ENCODE measurements around the gene DAPK1. TPM values are rescaled to one million over a fixed set of nuclear protein-coding genes. Genes with fewer than 3 reads are reported as not detected.
"Not testable (repeated sequence)": the region's sequence is repeated elsewhere in the genome, so short reads cannot be mapped to it uniquely, and the experiment has no call there.

The DAPK1 gene
- total and polyA plus RNA-seq, 2 donors, result 28.1 to 35.5 TPM

DNA sequence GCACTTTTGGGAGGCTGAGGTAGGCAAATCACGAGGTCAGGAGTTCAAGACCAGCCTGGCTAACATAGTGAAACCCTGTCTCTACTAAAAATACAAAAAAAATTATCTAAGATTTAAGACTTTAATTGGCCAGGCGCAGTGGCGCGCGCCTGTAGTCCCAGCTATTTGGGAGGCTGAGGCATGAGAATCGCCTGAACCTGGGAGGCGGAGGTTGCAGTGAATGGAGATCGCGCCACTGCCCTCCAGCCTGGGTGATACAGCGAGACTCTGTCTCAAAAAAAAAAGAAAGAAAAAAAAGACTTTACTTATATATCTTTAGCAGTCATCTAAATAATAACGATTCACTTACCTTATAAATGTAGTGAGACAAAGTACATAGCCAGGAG lies 3.6 kb downstream of the DAPK1 start:
- Histone ChIP-seq H3K4me3 (ENCODE audit: low read length in 2 of 2) (peak overlapping the region in 1 of 2 donors; percentile 85), H3K36me3 (ENCODE audit: control insufficient read depth in 2 of 2, insufficient read depth in 2 of 2, low read length in 1 of 2) (peaks cover 12 to 40% of the 10 kb centered on the region in 2 donors), H3K4me1 (ENCODE audit: control insufficient read depth in 2 of 2, insufficient read depth in 2 of 2, low read length in 2 of 2) (peaks cover 11 to 42% of the 10 kb centered on the region in 2 donors)
- not testable (repeated sequence) for H3K9me3 ChIP-seq (ENCODE audit: control insufficient read depth in 2 of 2, insufficient read depth in 1 of 2, low read length in 1 of 2); H3K27me3 ChIP-seq (ENCODE audit: control insufficient read depth in 2 of 2, insufficient read depth in 1 of 2, low read length in 1 of 2); H3K27ac ChIP-seq (ENCODE audit: low read depth in 1 of 2, low read length in 1 of 2); DNase-seq (ENCODE audit: low read depth in 6 of 9, low spot score in 9 of 9)
- WGBS, result 96% methylated on average over 11 of the region's 11 CpGs

GRCh38 chr9:87501806-87502205 lies 4.1 kb downstream of the DAPK1 start:
- Histone ChIP-seq H3K9me3 (ENCODE audit: control insufficient read depth in 2 of 2, insufficient read depth in 1 of 2, low read length in 1 of 2) (peaks cover 0 to 1% of the 10 kb centered on the region in 2 donors), H3K27ac (ENCODE audit: low read depth in 1 of 2, low read length in 1 of 2) (no peak overlapping the region), H3K36me3 (ENCODE audit: control insufficient read depth in 2 of 2, insufficient read depth in 2 of 2, low read length in 1 of 2) (peaks cover 13 to 43% of the 10 kb centered on the region in 2 donors), H3K4me3 (ENCODE audit: low read length in 2 of 2) (peak overlapping the region in 1 of 2 donors; percentile 8), H3K27me3 (ENCODE audit: control insufficient read depth in 2 of 2, insufficient read depth in 1 of 2, low read length in 1 of 2) (no peaks in the 10 kb centered on the region), H3K4me1 (ENCODE audit: control insufficient read depth in 2 of 2, insufficient read depth in 2 of 2, low read length in 2 of 2) (peaks cover 11 to 42% of the 10 kb centered on the region in 2 donors)
- no peak for DNase-seq (ENCODE audit: low read depth in 6 of 9, low spot score in 9 of 9)
- WGBS, result 83% methylated on average over 1 of the region's 1 CpG

DNA sequence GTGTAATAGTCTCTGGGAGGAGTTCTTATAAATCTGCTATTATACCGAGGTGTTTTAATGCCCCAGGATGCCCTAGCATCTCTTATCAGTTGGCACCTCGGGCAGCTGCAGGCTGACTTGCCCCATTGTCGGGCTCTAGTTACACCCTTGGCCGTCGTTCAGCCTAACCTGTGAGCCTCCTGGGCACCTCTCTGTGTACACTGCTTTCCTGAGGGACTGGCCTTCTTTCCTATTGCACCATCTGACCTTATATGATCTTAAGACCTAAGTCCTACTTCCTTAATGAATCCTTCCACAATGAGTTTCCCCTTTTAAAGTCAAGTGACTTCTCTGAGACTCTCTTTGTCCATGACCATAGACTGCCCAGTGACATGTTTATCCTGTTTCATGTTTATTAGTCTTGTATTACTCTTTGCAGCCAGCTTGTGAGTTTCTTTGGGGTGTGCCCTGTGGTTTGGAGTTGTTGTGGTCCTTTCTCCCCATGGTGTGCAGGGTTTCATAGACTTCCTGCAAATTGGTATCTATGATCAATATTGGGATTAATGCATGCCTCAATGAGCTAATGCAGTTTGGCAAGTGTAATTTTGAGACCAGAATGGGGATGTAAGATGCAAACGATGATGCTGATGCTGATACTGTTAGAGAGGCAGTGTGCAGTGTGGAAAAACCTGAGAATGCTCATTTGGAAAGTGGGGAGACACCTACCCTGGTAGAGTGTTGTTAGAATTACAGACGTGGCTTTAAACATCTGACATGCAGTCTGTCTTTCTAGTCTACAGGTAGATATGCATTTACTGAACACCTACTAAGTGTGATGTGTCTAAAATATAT lies 4.9 kb downstream of the DAPK1 start:
- no peak for DNase-seq (ENCODE audit: low read depth in 6 of 9, low spot score in 9 of 9)
- H3K4me3 ChIP-seq (ENCODE audit: low read length in 2 of 2), result no peak overlapping the region
- H3K27ac ChIP-seq (ENCODE audit: low read depth in 1 of 2, low read length in 1 of 2), result no peak overlapping the region

GRCh38 chr9:87503430-87503829 lies 5.8 kb downstream of the DAPK1 start:
- H3K27ac ChIP-seq (ENCODE audit: low read depth in 1 of 2, low read length in 1 of 2), result no peak overlapping the region
- H3K4me1 ChIP-seq (ENCODE audit: control insufficient read depth in 2 of 2, insufficient read depth in 2 of 2, low read length in 2 of 2), result peaks cover 9 to 37% of the 10 kb centered on the region in 2 donors
- peaks cover 0 to 1% of the 10 kb centered on the region in 2 donors for H3K9me3 ChIP-seq (ENCODE audit: control insufficient read depth in 2 of 2, insufficient read depth in 1 of 2, low read length in 1 of 2)
- no peak for DNase-seq (ENCODE audit: low read depth in 6 of 9, low spot score in 9 of 9)
- H3K36me3 ChIP-seq (ENCODE audit: control insufficient read depth in 2 of 2, insufficient read depth in 2 of 2, low read length in 1 of 2), result peaks cover 13 to 54% of the 10 kb centered on the region in 2 donors
- no peak overlapping the region for H3K4me3 ChIP-seq (ENCODE audit: low read length in 2 of 2)
- H3K27me3 ChIP-seq (ENCODE audit: control insufficient read depth in 2 of 2, insufficient read depth in 1 of 2, low read length in 1 of 2), result no peaks in the 10 kb centered on the region
- WGBS, result 98% methylated on average over 2 of the region's 2 CpGs

More for the DNA sequence above, 4.9 kb downstream of the DAPK1 start:
- peaks cover 13 to 50% of the 10 kb centered on the region in 2 donors for H3K36me3 ChIP-seq (ENCODE audit: control insufficient read depth in 2 of 2, insufficient read depth in 2 of 2, low read length in 1 of 2)
- peaks cover 0 to 1% of the 10 kb centered on the region in 2 donors for H3K9me3 ChIP-seq (ENCODE audit: control insufficient read depth in 2 of 2, insufficient read depth in 1 of 2, low read length in 1 of 2)
- 51% methylated on average over 7 of the region's 7 CpGs for WGBS
- no peaks in the 10 kb centered on the region for H3K27me3 ChIP-seq (ENCODE audit: control insufficient read depth in 2 of 2, insufficient read depth in 1 of 2, low read length in 1 of 2)
- H3K4me1 ChIP-seq (ENCODE audit: control insufficient read depth in 2 of 2, insufficient read depth in 2 of 2, low read length in 2 of 2), result peaks cover 9 to 37% of the 10 kb centered on the region in 2 donors

GRCh38 chr9:87503927-87504326 lies 6.3 kb downstream of the DAPK1 start:
- WGBS, result 17% methylated on average over 5 of the region's 5 CpGs
- peak overlapping the region in 1 of 2 donors; percentile 9 for H3K27ac ChIP-seq (ENCODE audit: low read depth in 1 of 2, low read length in 1 of 2)
- no peaks in the 10 kb centered on the region for H3K27me3 ChIP-seq (ENCODE audit: control insufficient read depth in 2 of 2, insufficient read depth in 1 of 2, low read length in 1 of 2)
- no peak overlapping the region for H3K4me3 ChIP-seq (ENCODE audit: low read length in 2 of 2)
- H3K9me3 ChIP-seq (ENCODE audit: control insufficient read depth in 2 of 2, insufficient read depth in 1 of 2, low read length in 1 of 2), result peaks cover 0 to 1% of the 10 kb centered on the region in 2 donors
- no peak for DNase-seq (ENCODE audit: low read depth in 6 of 9, low spot score in 9 of 9)
- H3K36me3 ChIP-seq (ENCODE audit: control insufficient read depth in 2 of 2, insufficient read depth in 2 of 2, low read length in 1 of 2), result peaks cover 13 to 59% of the 10 kb centered on the region in 2 donors
- peaks cover 9 to 37% of the 10 kb centered on the region in 2 donors for H3K4me1 ChIP-seq (ENCODE audit: control insufficient read depth in 2 of 2, insufficient read depth in 2 of 2, low read length in 2 of 2)

GRCh38 chr9:87504938-87505337 lies 7.3 kb downstream of the DAPK1 start:
- H3K27ac ChIP-seq (ENCODE audit: low read depth in 1 of 2, low read length in 1 of 2), result no peak overlapping the region
- peaks cover 17 to 66% of the 10 kb centered on the region in 2 donors for H3K36me3 ChIP-seq (ENCODE audit: control insufficient read depth in 2 of 2, insufficient read depth in 2 of 2, low read length in 1 of 2)
- no peak overlapping the region for H3K4me3 ChIP-seq (ENCODE audit: low read length in 2 of 2)
- peaks cover 9 to 37% of the 10 kb centered on the region in 2 donors for H3K4me1 ChIP-seq (ENCODE audit: control insufficient read depth in 2 of 2, insufficient read depth in 2 of 2, low read length in 2 of 2)
- H3K27me3 ChIP-seq (ENCODE audit: control insufficient read depth in 2 of 2, insufficient read depth in 1 of 2, low read length in 1 of 2), result no peaks in the 10 kb centered on the region
- no peak for DNase-seq (ENCODE audit: low read depth in 6 of 9, low spot score in 9 of 9)
- H3K9me3 ChIP-seq (ENCODE audit: control insufficient read depth in 2 of 2, insufficient read depth in 1 of 2, low read length in 1 of 2), result peaks cover 0 to 1% of the 10 kb centered on the region in 2 donors

DNA sequence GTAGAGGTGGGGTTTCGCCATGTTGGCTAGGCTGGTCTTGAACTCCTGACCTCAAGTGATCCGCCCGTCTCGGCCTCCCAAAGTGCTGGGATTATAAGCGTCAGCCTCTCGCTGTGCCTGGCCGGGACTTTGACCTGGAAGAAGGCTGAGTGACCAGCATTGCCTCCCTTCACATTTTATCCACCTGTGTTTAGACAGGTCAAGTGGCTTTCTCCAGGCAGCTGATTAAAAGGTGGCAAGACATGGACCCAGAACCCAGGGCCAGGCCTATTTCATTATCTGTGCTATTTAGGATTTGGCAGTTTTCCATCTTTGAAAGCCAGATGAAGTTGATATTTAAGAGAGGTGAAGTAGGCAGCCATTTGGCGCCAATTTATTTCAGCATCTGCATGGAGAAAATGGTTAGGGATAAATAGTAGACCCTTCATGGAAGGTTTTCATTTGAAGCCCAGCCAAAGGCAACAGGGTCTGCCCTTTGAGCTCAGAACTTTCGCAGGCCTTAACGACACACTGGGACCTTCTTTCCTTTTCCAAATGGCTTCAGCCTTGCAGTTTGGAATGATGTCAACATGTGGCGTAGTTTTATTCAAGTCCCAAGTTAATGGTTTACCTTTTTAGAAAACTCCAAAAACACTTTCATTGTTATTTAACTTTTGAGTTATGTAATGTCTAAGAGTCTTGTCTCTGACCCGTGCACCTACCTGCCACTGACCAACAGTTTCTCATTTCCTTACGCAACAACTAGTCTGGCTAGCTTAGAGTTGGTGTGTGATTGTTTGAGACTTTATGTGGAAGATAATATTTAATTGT lies 8.4 kb downstream of the DAPK1 start:
- no peaks in the 10 kb centered on the region for H3K9me3 ChIP-seq (ENCODE audit: control insufficient read depth in 2 of 2, insufficient read depth in 1 of 2, low read length in 1 of 2)
- H3K4me3 ChIP-seq (ENCODE audit: low read length in 2 of 2), result no peak overlapping the region
- DNase-seq (ENCODE audit: low read depth in 6 of 9, low spot score in 9 of 9), result no peak
- H3K36me3 ChIP-seq (ENCODE audit: control insufficient read depth in 2 of 2, insufficient read depth in 2 of 2, low read length in 1 of 2), result peaks cover 18 to 74% of the 10 kb centered on the region in 2 donors
- H3K27me3 ChIP-seq (ENCODE audit: control insufficient read depth in 2 of 2, insufficient read depth in 1 of 2, low read length in 1 of 2), result no peaks in the 10 kb centered on the region
- no peak overlapping the region for H3K27ac ChIP-seq (ENCODE audit: low read depth in 1 of 2, low read length in 1 of 2)
- H3K4me1 ChIP-seq (ENCODE audit: control insufficient read depth in 2 of 2, insufficient read depth in 2 of 2, low read length in 2 of 2), result peaks cover 9 to 36% of the 10 kb centered on the region in 2 donors
- 98% methylated on average over 13 of the region's 13 CpGs for WGBS

GRCh38 chr9:87507576-87507975 lies 9.9 kb downstream of the DAPK1 start:
- peaks cover 22 to 76% of the 10 kb centered on the region in 2 donors for H3K36me3 ChIP-seq (ENCODE audit: control insufficient read depth in 2 of 2, insufficient read depth in 2 of 2, low read length in 1 of 2)
- no peaks in the 10 kb centered on the region for H3K27me3 ChIP-seq (ENCODE audit: control insufficient read depth in 2 of 2, insufficient read depth in 1 of 2, low read length in 1 of 2)
- no peak overlapping the region for H3K27ac ChIP-seq (ENCODE audit: low read depth in 1 of 2, low read length in 1 of 2)
- H3K4me1 ChIP-seq (ENCODE audit: control insufficient read depth in 2 of 2, insufficient read depth in 2 of 2, low read length in 2 of 2), result peaks cover 6 to 33% of the 10 kb centered on the region in 2 donors
- no peak for DNase-seq (ENCODE audit: low read depth in 6 of 9, low spot score in 9 of 9)
- H3K9me3 ChIP-seq (ENCODE audit: control insufficient read depth in 2 of 2, insufficient read depth in 1 of 2, low read length in 1 of 2), result no peaks in the 10 kb centered on the region
- H3K4me3 ChIP-seq (ENCODE audit: low read length in 2 of 2), result no peak overlapping the region
- 97% methylated on average over 4 of the region's 4 CpGs for WGBS

DNA sequence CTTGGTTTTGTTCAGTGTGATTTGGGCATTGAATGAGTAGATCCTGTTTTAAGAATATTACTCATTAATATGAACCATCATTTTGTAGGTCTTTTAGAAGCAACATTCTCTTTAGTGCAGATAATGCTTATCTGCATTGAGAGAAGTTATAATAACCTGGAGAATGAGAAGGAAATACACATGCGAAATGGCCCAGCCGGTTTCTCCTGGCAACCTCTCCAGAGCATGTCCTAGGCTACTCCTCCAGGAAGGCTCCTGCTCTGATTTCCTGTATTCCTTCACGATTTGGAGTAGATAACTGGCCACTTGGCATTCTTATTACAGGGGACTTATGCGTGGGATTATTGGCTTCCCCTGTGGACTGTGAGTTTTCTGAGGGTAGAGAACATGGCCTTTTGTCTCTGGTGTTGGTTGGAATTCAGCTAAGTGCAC lies 12.6 kb downstream of the DAPK1 start:
- WGBS, result 95% methylated on average over 4 of the region's 4 CpGs
- no peak overlapping the region for H3K27ac ChIP-seq (ENCODE audit: low read depth in 1 of 2, low read length in 1 of 2)

More for the DNA sequence above, 12.6 kb downstream of the DAPK1 start:
- Histone ChIP-seq H3K4me3 (ENCODE audit: low read length in 2 of 2) (no peak overlapping the region), H3K27me3 (ENCODE audit: control insufficient read depth in 2 of 2, insufficient read depth in 1 of 2, low read length in 1 of 2) (no peaks in the 10 kb centered on the region), H3K4me1 (ENCODE audit: control insufficient read depth in 2 of 2, insufficient read depth in 2 of 2, low read length in 2 of 2) (peaks cover 14 to 39% of the 10 kb centered on the region in 2 donors), H3K36me3 (ENCODE audit: control insufficient read depth in 2 of 2, insufficient read depth in 2 of 2, low read length in 1 of 2) (peaks cover 22 to 68% of the 10 kb centered on the region in 2 donors), H3K9me3 (ENCODE audit: control insufficient read depth in 2 of 2, insufficient read depth in 1 of 2, low read length in 1 of 2) (no peaks in the 10 kb centered on the region)
- no peak for DNase-seq (ENCODE audit: low read depth in 6 of 9, low spot score in 9 of 9)

Data from thymus (tissue), 11 donors.